HG02981 (cell line): Measurements from ENCODE around the gene ANKIB1.
"Not testable (repeated sequence)": the region's sequence is repeated elsewhere in the genome, so short reads cannot be mapped to it uniquely, and the experiment has no call there.

ENCODE experiments used
- ATAC-seq: cut with Tn5 transposase; IDR thresholded peaks from one replicate; pipeline ENCODE4 v1.9.1; 2021; ENCODE audit warnings: mild to moderate bottlenecking, moderate library complexity; ENCODE audit not compliant: unreplicated experiment

ANKIB1 gene

GRCh38 chr7:92245487-92246359 is at the start of gene ANKIB1, which contains the start of gene KRIT1:
ANKIB1 (plus strand) TSS chr7:92245974; CDS start chr7:92294979, 49,005 bp downstream.
KRIT1 (minus strand) TSS chr7:92245914; CDS start chr7:92242135, 3,779 bp downstream.
- ATAC-seq: peak; percentile 71

GRCh38 chr7:92200791-92201190 is 45.0 kb upstream of the ANKIB1 start:
- no peak for ATAC-seq

- no peak for ATAC-seq
Measured at GRCh38 chr7:92205987-92206386, 39.8 kb upstream of the ANKIB1 start.

- no peak for ATAC-seq
Measured at GRCh38 chr7:92206672-92207071, 39.1 kb upstream of the ANKIB1 start.

- ATAC-seq: no peak
Measured at GRCh38 chr7:92221766-92222165, 24.0 kb upstream of the ANKIB1 start.

- no peak for ATAC-seq
Measured at GRCh38 chr7:92226981-92227380, 18.8 kb upstream of the ANKIB1 start.

- ATAC-seq: no peak
Measured at GRCh38 chr7:92228100-92228499, 17.7 kb upstream of the ANKIB1 start.

- ATAC-seq: no peak
Measured at GRCh38 chr7:92228742-92229141, 17.0 kb upstream of the ANKIB1 start.

- no peak for ATAC-seq
Measured at GRCh38 chr7:92230547-92230946, 15.2 kb upstream of the ANKIB1 start.

- no peak for ATAC-seq
Measured at GRCh38 chr7:92242972-92243371, 2.8 kb upstream of the ANKIB1 start.

GRCh38 chr7:92244808-92245486 is 827 bp upstream of the ANKIB1 start:
- ATAC-seq: no peak

- peak; percentile 29 for ATAC-seq
Measured at GRCh38 chr7:92246360-92247101, 757 bp downstream of the ANKIB1 start.

GRCh38 chr7:92250603-92251002 is 4.8 kb downstream of the ANKIB1 start:
- ATAC-seq: no peak

- ATAC-seq: no peak
Measured at GRCh38 chr7:92251181-92251580, 5.4 kb downstream of the ANKIB1 start.

GRCh38 chr7:92253251-92253650 is 7.5 kb downstream of the ANKIB1 start:
- no peak for ATAC-seq

GRCh38 chr7:92254800-92255199 is 9.0 kb downstream of the ANKIB1 start:
- ATAC-seq: not testable (repeated sequence)

- ATAC-seq: no peak
Measured at GRCh38 chr7:92255308-92255707, 9.5 kb downstream of the ANKIB1 start.

GRCh38 chr7:92259062-92259461 is 13.3 kb downstream of the ANKIB1 start:
- ATAC-seq: no peak

- no peak for ATAC-seq
Measured at GRCh38 chr7:92259610-92260247, 14.0 kb downstream of the ANKIB1 start.

GRCh38 chr7:92260248-92260781 is 14.5 kb downstream of the ANKIB1 start:
- ATAC-seq: no peak
